HepG2 (cell line): ENCODE results near the gene WDR82. TPM values are rescaled to one million over a fixed set of nuclear protein-coding genes. Genes with fewer than 3 reads are reported as not detected.

Experiments
- MBNL3 ChIP-seq: fragments of 250-450 bp; sonication (Bioruptor Pico); conservative IDR thresholded peaks from 2 replicates; pipeline ENCODE4 v1.8.0; 2022; ENCODE audit warnings: mild to moderate bottlenecking, inconsistent platforms
- MEF2D ChIP-seq: sonication (generic); formaldehyde crosslinking; IDR thresholded peaks from 2 replicates; pipeline ENCODE4 v1.5.1; 2020; ENCODE audit warnings: mild to moderate bottlenecking, missing genetic modification reagents
- RARA ChIP-seq: IDR thresholded peaks from 2 replicates; pipeline ENCODE4 v1.6.1; 2016; ENCODE audit warnings: missing genetic modification reagents, missing compliant biosample characterization
- RBAK ChIP-seq: sonication (generic); formaldehyde crosslinking; IDR thresholded peaks from 2 replicates; pipeline ENCODE4 v1.5.1; 2020; ENCODE audit warnings: mild to moderate bottlenecking, missing genetic modification reagents
- SRF ChIP-seq: IDR thresholded peaks from 2 replicates; pipeline ENCODE4 v1.6.1; 2011; ENCODE audit warnings: mild to moderate bottlenecking, low read depth, low read length, moderate library complexity
- ZNF224 ChIP-seq: sonication (generic); formaldehyde crosslinking; IDR thresholded peaks from 2 replicates; pipeline ENCODE4 v1.5.0; 2020; ENCODE audit warnings: mild to moderate bottlenecking, missing genetic modification reagents
- ZNF772 ChIP-seq: sonication (generic); formaldehyde crosslinking; IDR thresholded peaks from 2 replicates; pipeline ENCODE4 v1.5.0; 2020; ENCODE audit warnings: mild to moderate bottlenecking, missing genetic modification reagents
- ZNF777 ChIP-seq: sonication (generic); formaldehyde crosslinking; IDR thresholded peaks from 2 replicates; pipeline ENCODE4 v1.4.0; 2020; ENCODE audit warnings: missing genetic modification reagents
- polyA plus RNA-seq, 8 experiments: library from polyadenylated mRNA; depleted of rRNA in 3 of 8; stranded (reverse) in 7 of 8; unstranded in 1 of 8; fragments of >200 nt; fragmentation: Illumina TruSeq in 4 of 8; extraction: Trizol in 4 of 8; gene quantifications; 2 replicates each; pipeline versions ENCODE4 v1.2.1 to v1.2.3, GENCODE V29; 2011 to 2016; ENCODE audit warnings: low read depth in 4 of 8, missing spikeins in 1 of 8, mixed read lengths in 1 of 8; ENCODE audit not compliant: insufficient read depth in 1 of 8
- total RNA-seq, 5 experiments: library from RNA; depleted of rRNA; stranded (reverse); fragments of >200 nt; fragmentation: Illumina TruSeq; extraction: Trizol; gene quantifications; 2 replicates each; pipeline ENCODE4 v1.2.3, GENCODE V29; 2016; ENCODE audit warnings: low read depth in 1 of 5
- TF ChIP-seq, protein P1 (sequence below): sonication (generic); formaldehyde crosslinking; IDR thresholded peaks from 2 replicates; pipeline ENCODE4 v1.4.0; 2020; ENCODE audit warnings: mild to moderate bottlenecking, missing genetic modification reagents
- TF ChIP-seq, protein P2 (sequence below): sonication (generic); formaldehyde crosslinking; IDR thresholded peaks from 2 replicates; pipeline ENCODE4 v1.4.0; 2020; ENCODE audit warnings: mild to moderate bottlenecking, missing genetic modification reagents
- TF ChIP-seq, protein P3 (sequence below): sonication (generic); formaldehyde crosslinking; IDR thresholded peaks from 2 replicates; pipeline ENCODE4 v1.9.0; 2021; ENCODE audit warnings: missing genetic modification reagents, borderline replicate concordance
- TF ChIP-seq, protein P4 (sequence below): sonication (generic); formaldehyde crosslinking; IDR thresholded peaks from 2 replicates; pipeline ENCODE4 v1.4.0; 2020; ENCODE audit warnings: missing genetic modification reagents
- TF ChIP-seq, protein P5 (sequence below): IDR thresholded peaks from 2 replicates; pipeline ENCODE4 v1.6.1; 2016; ENCODE audit warnings: low read depth

Gene WDR82
- total and polyA plus RNA-seq, 2 of the 13 experiments (the other 11 are each of a cell fraction or from before 2014, with no cell fraction given) = 39.1 to 59.5 TPM

DNA sequence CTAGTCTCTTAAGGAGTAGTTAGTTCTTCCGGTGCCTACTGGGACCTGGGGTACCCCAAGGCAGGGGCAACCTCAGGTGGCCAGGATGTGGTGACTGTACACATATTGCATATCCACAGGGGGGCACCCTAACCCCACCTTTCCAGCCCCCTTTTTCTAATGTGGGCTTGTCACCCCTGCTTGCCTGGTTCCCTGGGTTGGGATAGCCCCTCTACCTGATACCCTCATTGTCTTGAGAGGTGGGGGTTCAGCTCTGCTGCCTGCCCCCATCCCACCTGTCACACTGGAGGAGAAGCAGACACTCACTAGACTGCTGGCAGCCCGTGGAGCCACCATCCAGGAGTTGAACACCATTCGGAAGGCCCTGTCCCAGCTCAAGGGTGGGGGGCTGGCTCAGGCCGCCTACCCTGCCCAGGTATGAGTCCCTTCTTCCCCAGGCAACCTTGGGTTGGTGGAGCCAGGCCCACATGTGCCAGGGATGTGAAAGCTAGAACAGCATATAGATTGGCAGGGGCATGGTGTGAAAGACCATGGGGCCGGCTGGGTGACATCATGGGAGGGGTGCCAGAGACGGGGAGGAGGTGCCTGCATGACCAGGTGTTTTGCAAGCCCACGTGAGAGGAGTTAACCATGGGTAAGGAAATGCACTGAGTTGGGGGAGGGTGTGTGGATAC, 13.2 kb upstream of the WDR82 start (continued):
- TF ChIP-seq, protein P1, sequence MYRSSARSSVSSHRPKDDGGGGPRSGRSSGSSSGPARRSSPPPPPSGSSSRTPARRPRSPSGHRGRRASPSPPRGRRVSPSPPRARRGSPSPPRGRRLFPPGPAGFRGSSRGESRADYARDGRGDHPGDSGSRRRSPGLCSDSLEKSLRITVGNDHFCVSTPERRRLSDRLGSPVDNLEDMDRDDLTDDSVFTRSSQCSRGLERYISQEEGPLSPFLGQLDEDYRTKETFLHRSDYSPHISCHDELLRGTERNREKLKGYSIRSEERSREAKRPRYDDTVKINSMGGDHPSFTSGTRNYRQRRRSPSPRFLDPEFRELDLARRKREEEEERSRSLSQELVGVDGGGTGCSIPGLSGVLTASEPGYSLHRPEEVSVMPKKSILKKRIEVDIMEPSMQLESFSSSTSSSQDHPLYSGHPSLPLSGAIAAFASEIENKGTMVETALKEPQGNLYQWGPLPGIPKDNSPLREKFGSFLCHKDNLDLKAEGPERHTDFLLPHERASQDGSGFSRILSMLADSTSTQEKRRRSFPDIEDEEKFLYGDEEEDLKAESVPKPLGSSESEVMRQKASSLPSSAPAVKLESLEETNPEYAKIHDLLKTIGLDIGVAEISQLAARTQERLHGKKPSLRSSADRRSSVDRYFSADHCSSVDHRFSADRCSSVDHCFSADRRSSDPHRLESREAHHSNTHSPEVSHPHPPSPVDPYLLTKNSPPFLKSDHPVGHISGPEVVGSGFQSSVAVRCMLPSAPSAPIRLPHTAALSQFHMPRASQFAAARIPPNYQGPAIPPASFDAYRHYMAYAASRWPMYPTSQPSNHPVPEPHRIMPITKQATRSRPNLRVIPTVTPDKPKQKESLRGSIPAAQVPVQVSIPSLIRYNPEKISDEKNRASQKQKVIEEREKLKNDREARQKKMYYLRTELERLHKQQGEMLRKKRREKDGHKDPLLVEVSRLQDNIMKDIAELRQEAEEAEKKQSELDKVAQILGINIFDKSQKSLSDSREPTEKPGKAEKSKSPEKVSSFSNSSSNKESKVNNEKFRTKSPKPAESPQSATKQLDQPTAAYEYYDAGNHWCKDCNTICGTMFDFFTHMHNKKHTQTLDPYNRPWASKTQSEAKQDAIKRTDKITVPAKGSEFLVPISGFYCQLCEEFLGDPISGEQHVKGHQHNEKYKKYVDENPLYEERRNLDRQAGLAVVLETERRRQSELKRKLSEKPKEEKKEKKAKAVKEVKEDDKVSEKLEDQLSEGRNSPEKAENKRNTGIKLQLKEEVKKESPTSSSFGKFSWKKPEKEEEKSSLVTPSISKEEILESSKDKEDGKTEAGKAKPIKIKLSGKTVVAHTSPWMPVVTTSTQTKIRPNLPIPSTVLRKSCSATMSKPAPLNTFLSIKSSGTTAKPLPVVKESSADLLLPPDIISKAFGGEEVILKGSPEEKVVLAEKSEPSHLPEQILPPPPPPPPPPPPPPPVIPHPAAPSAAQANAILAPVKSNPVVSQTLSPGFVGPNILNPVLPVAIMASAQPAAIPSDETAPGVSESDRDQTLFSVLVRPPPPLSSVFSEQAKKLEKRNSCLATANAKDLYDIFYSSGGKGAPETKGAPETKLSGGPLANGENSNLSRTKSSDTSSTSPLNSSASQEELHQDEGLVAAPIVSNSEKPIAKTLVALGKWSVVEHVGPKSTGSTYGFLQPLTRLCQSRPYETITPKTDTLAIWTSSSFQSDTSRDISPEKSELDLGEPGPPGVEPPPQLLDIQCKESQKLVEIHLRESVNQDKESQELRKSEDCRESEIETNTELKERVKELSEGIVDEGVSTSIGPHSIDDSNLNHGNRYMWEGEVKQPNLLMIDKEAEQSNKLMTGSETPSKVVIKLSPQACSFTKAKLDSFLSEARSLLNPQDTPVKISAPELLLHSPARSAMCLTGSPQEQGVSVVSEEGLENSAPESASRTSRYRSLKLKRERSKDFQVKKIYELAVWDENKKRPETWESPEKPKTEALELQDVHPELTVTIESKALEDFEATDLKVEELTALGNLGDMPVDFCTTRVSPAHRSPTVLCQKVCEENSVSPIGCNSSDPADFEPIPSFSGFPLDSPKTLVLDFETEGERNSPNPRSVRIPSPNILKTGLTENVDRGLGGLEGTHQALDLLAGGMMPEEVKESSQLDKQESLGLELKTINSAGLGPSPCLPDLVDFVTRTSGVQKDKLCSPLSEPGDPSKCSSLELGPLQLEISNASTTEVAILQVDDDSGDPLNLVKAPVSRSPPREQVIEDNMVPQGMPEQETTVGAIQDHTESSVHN (CRISPR knock-in tag) = no peak
- TF ChIP-seq RBAK (CRISPR knock-in tag) = no peak
- TF ChIP-seq, protein P2, sequence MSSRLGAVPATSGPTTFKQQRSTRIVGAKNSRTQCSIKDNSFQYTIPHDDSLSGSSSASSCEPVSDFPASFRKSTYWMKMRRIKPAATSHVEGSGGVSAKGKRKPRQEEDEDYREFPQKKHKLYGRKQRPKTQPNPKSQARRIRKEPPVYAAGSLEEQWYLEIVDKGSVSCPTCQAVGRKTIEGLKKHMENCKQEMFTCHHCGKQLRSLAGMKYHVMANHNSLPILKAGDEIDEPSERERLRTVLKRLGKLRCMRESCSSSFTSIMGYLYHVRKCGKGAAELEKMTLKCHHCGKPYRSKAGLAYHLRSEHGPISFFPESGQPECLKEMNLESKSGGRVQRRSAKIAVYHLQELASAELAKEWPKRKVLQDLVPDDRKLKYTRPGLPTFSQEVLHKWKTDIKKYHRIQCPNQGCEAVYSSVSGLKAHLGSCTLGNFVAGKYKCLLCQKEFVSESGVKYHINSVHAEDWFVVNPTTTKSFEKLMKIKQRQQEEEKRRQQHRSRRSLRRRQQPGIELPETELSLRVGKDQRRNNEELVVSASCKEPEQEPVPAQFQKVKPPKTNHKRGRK (CRISPR knock-in tag) = no peak
- no peak for TF ChIP-seq ZNF772 (CRISPR knock-in tag)
- peak; percentile 38; the same call in 1 of the 2 replicates for TF ChIP-seq MEF2D (CRISPR knock-in tag)
- TF ChIP-seq ZNF777 (CRISPR knock-in tag) = no peak
- TF ChIP-seq, protein P3, sequence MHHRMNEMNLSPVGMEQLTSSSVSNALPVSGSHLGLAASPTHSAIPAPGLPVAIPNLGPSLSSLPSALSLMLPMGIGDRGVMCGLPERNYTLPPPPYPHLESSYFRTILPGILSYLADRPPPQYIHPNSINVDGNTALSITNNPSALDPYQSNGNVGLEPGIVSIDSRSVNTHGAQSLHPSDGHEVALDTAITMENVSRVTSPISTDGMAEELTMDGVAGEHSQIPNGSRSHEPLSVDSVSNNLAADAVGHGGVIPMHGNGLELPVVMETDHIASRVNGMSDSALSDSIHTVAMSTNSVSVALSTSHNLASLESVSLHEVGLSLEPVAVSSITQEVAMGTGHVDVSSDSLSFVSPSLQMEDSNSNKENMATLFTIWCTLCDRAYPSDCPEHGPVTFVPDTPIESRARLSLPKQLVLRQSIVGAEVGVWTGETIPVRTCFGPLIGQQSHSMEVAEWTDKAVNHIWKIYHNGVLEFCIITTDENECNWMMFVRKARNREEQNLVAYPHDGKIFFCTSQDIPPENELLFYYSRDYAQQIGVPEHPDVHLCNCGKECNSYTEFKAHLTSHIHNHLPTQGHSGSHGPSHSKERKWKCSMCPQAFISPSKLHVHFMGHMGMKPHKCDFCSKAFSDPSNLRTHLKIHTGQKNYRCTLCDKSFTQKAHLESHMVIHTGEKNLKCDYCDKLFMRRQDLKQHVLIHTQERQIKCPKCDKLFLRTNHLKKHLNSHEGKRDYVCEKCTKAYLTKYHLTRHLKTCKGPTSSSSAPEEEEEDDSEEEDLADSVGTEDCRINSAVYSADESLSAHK = 0 out of 2 replicates have a peak, but pooled peaks have one; percentile 13
- TF ChIP-seq, protein P4, sequence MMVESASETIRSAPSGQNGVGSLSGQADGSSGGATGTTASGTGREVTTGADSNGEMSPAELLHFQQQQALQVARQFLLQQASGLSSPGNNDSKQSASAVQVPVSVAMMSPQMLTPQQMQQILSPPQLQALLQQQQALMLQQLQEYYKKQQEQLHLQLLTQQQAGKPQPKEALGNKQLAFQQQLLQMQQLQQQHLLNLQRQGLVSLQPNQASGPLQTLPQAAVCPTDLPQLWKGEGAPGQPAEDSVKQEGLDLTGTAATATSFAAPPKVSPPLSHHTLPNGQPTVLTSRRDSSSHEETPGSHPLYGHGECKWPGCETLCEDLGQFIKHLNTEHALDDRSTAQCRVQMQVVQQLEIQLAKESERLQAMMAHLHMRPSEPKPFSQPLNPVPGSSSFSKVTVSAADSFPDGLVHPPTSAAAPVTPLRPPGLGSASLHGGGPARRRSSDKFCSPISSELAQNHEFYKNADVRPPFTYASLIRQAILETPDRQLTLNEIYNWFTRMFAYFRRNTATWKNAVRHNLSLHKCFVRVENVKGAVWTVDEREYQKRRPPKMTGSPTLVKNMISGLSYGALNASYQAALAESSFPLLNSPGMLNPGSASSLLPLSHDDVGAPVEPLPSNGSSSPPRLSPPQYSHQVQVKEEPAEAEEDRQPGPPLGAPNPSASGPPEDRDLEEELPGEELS (CRISPR knock-in tag) = no peak
- 0 out of 2 replicates have a peak, but pooled peaks have one; percentile 49 for TF ChIP-seq ZNF224 (CRISPR knock-in tag)
- TF ChIP-seq, protein P5, sequence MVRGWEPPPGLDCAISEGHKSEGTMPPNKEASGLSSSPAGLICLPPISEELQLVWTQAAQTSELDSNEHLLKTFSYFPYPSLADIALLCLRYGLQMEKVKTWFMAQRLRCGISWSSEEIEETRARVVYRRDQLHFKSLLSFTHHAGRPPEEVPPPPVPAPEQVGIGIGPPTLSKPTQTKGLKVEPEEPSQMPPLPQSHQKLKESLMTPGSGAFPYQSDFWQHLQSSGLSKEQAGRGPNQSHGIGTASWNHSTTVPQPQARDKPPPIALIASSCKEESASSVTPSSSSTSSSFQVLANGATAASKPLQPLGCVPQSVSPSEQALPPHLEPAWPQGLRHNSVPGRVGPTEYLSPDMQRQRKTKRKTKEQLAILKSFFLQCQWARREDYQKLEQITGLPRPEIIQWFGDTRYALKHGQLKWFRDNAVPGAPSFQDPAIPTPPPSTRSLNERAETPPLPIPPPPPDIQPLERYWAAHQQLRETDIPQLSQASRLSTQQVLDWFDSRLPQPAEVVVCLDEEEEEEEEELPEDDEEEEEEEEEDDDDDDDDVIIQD (CRISPR knock-in tag) = no peak
- TF ChIP-seq SRF = no peak
- TF ChIP-seq MBNL3 (CRISPR knock-in tag) = no peak
- no peak for TF ChIP-seq RARA (CRISPR knock-in tag)
